A549 (cell line): Measurements from ENCODE around the gene GJA3. TPM values are rescaled to one million over a fixed set of nuclear protein-coding genes. Genes with fewer than 3 reads are reported as not detected.

ENCODE experiments used
- ATAC-seq, 2 experiments: fragments of 200-7000 bp in 1 of 2; fragments of >200 bp in 1 of 2; cut with Nextera tagmentation in 1 of 2; cut with Tn5 transposase in 1 of 2; 3 replicates each; pipeline versions ENCODE4 v1.8.0 to v1.9.1; 2018 to 2020; ENCODE audit warnings: mild to moderate bottlenecking in 1 of 2, moderate library complexity in 1 of 2
- CTCF ChIA-PET: fragments of 300-600 bp; sonication (Branson Sonifier 250); formaldehyde crosslinking; extraction: SDS; loops from one replicate; lab custom pipeline; 2021; ENCODE audit warnings: antibody characterized with exemption, inconsistent platforms; lab: Yijun Ruan, JAX
- POLR2A ChIA-PET: fragments of 350-600 bp; formaldehyde crosslinking; extraction: SDS; loops from one replicate; lab custom pipeline; 2021; ENCODE audit warnings: antibody characterized with exemption, inconsistent platforms; lab: Yijun Ruan, JAX
- DNase-seq, 2 experiments: peaks; one replicate each; pipeline versions ENCODE4 v3.0.0 to v3.0.0-alpha.2; 2011 to 2016; ENCODE audit warnings: low read depth in 1 of 2, low spot score in 1 of 2
- FAIRE-seq: peaks from 2 replicates; lab custom pipeline; 2011; peaks lifted over from hg19 to GRCh38; lab: Jason Lieb, UNC
- H3K27ac ChIP-seq, 2 experiments: fragments of >200 bp; sonication (Bioruptor Twin); formaldehyde crosslinking; 3 replicates each; pipeline ENCODE4 v1.5.1; 2016 to 2017
- H3K4me1 ChIP-seq: fragments of >200 bp; sonication (Bioruptor Twin); formaldehyde crosslinking; 3 replicates; pipeline ENCODE4 v1.6.1; 2016
- H3K4me2 ChIP-seq: fragments of >200 bp; sonication (Bioruptor Twin); formaldehyde crosslinking; 3 replicates; pipeline ENCODE4 v1.6.1; 2016
- H3K4me3 ChIP-seq: fragments of >200 bp; sonication (Bioruptor Twin); formaldehyde crosslinking; 3 replicates; pipeline ENCODE4 v1.5.1; 2016
- H3K9me3 ChIP-seq: fragments of >200 bp; sonication (Bioruptor Twin); formaldehyde crosslinking; 3 replicates; pipeline ENCODE4 v1.6.1; 2016
- CEBPB ChIP-seq, 2 experiments: fragments of >200 bp in 1 of 2; sonication (Bioruptor Twin) in 1 of 2; formaldehyde crosslinking in 1 of 2; IDR thresholded peaks; 2 replicates each; pipeline ENCODE4 v1.6.1; 2012 to 2016
- CHD4 ChIP-seq: fragments of 200-600 bp; sonication (generic); IDR thresholded peaks from 2 replicates; pipeline ENCODE4 v1.6.1; 2016; ENCODE audit warnings: antibody characterized with exemption, mild to moderate bottlenecking, borderline replicate concordance
- E2F6 ChIP-seq: IDR thresholded peaks from 2 replicates; pipeline ENCODE4 v1.6.1; 2012; ENCODE audit warnings: low read depth, borderline replicate concordance
- HEYL ChIP-seq: fragments of 250-450 bp; sonication (Bioruptor Pico); IDR thresholded peaks from 2 replicates; pipeline ENCODE4 v1.8.0; 2021; ENCODE audit warnings: mild to moderate bottlenecking, moderate library complexity
- HMGXB4 ChIP-seq: fragments of 250-450 bp; sonication (Bioruptor Pico); IDR thresholded peaks from 2 replicates; pipeline ENCODE4 v1.5.0; 2021; ENCODE audit warnings: mild to moderate bottlenecking, moderate library complexity, borderline replicate concordance
- HOXB5 ChIP-seq: fragments of 250-450 bp; sonication (Bioruptor Pico); IDR thresholded peaks from 2 replicates; pipeline ENCODE4 v1.5.0; 2020; ENCODE audit warnings: mild to moderate bottlenecking, moderate library complexity
- JUN ChIP-seq, 2 experiments: fragments of >200 bp; sonication (Bioruptor Twin); formaldehyde crosslinking; IDR thresholded peaks; 2 replicates in 1 of 2; 3 replicates in 1 of 2; pipeline ENCODE4 v1.6.1; 2016 to 2017
- KDM5A ChIP-seq: fragments of 200-600 bp; sonication (generic); IDR thresholded peaks from 2 replicates; pipeline ENCODE4 v1.6.1; 2016; ENCODE audit warnings: antibody characterized with exemption, mild to moderate bottlenecking
- MAZ ChIP-seq: fragments of 150-350 bp; IDR thresholded peaks from 2 replicates; pipeline ENCODE4 v1.6.1; 2014; ENCODE audit warnings: antibody characterized with exemption, low read depth, low read length, borderline replicate concordance
- NPAS2 ChIP-seq: fragments of 250-450 bp; sonication (Bioruptor Pico); IDR thresholded peaks from 2 replicates; pipeline ENCODE4 v1.8.0; 2022; ENCODE audit warnings: mild to moderate bottlenecking, moderate library complexity, borderline replicate concordance
- NR3C1 ChIP-seq: fragments of >200 bp; sonication (Bioruptor Twin); formaldehyde crosslinking; IDR thresholded peaks from 3 replicates; pipeline ENCODE4 v1.6.1; 2017
- PBX3 ChIP-seq: IDR thresholded peaks from 2 replicates; pipeline ENCODE4 v1.6.1; 2012
- PHF8 ChIP-seq: fragments of 200-600 bp; sonication (generic); IDR thresholded peaks from 2 replicates; pipeline ENCODE4 v1.6.1; 2016; ENCODE audit warnings: low read depth, mild to moderate bottlenecking, antibody characterized with exemption, moderate library complexity, borderline replicate concordance
- POLR2AphosphoS2 ChIP-seq: conservative IDR thresholded peaks from 2 replicates; pipeline ENCODE4 v1.6.1; 2012; ENCODE audit warnings: low read length, improper control_type of control experiment, inconsistent platforms
- RCOR1 ChIP-seq: fragments of 150-350 bp; IDR thresholded peaks from 2 replicates; pipeline ENCODE4 v1.6.1; 2014; ENCODE audit warnings: antibody characterized with exemption, low read length, low read depth
- RNF2 ChIP-seq: fragments of 200-600 bp; sonication (generic); IDR thresholded peaks from 2 replicates; pipeline ENCODE4 v1.6.1; 2016; ENCODE audit warnings: low read depth, mild to moderate bottlenecking, antibody characterized with exemption, moderate library complexity, borderline replicate concordance
- TP53 ChIP-seq: fragments of 250-450 bp; sonication (Bioruptor Pico); IDR thresholded peaks from 2 replicates; pipeline ENCODE4 v1.5.0; 2021; ENCODE audit warnings: mild to moderate bottlenecking, moderate library complexity
- ZFP36 ChIP-seq: fragments of 450-650 bp; IDR thresholded peaks from 2 replicates; pipeline ENCODE4 v1.6.1; 2014; ENCODE audit warnings: borderline replicate concordance; ENCODE audit not compliant: partially characterized antibody
- WGBS: methylation state at CpG from one replicate; pipeline ENCODE4 v1.1.6; 2017; ENCODE audit errors: missing lambda C conversion rate; 5-methylcytosine and 5-hydroxymethylcytosine counted together
- polyA minus RNA-seq: library from RNA; depleted of rRNA, polyadenylated mRNA; stranded (reverse); fragments of >200 nt; gene quantifications from 2 replicates; pipeline ENCODE4 v1.2.3, GENCODE V29; 2011; rRNA and poly(A)+ RNA removed
- polyA plus RNA-seq, 4 experiments: library from polyadenylated mRNA; depleted of rRNA in 3 of 4; stranded (reverse); fragments of >200 nt; fragmentation: RNase III in 1 of 4; extraction: RNeasy Plus Mini Kit Qiagen cat#74134 plus additional on column Dnase treatment in 1 of 4; gene quantifications; 2 replicates in 3 of 4; 3 replicates in 1 of 4; pipeline ENCODE4 v1.2.3, GENCODE V29; 2011 to 2017
- TF ChIP-seq, protein P1 (sequence below): IDR thresholded peaks from 2 replicates; pipeline ENCODE4 v1.6.1; 2012
- TF ChIP-seq, protein P2 (sequence below): fragments of >200 bp; sonication (Bioruptor Twin); formaldehyde crosslinking; IDR thresholded peaks from 3 replicates; pipeline ENCODE4 v1.5.1; 2016
- TF ChIP-seq, protein P3 (sequence below): fragments of >200 bp; sonication (Bioruptor Twin); formaldehyde crosslinking; IDR thresholded peaks from 2 replicates; pipeline ENCODE4 v1.6.1; 2016

GJA3 gene
- polyA plus RNA-seq (2011; rRNA removed) (0.06 and 0.08 TPM in 2 replicates), polyA plus RNA-seq (2017; fragmentation: RNase III; extraction: RNeasy Plus Mini Kit Qiagen cat#74134 plus additional on column Dnase treatment) (0.17 to 0.20 TPM (median 0.19 TPM) in 3 replicates), polyA minus RNA-seq (0.04 and 0.05 TPM in 2 replicates)
- polyA plus RNA-seq (2012; cell fraction: cytosol; rRNA removed) = 0.05 TPM in 2 replicates
- polyA plus RNA-seq (2012; cell fraction: nucleus; rRNA removed) = 0.02 and 0.08 TPM in 2 replicates

- peak; percentile 77 to 80 for ATAC-seq
- 1% methylated on average over 23 of the region's 93 CpGs for WGBS
- peak; percentile 13 to 29 for DNase-seq
- Histone ChIP-seq H3K27ac (peak within 1 kb of the TSS in 1 of 2 experiments; percentile 42; a peak in 1 of 6 replicates), H3K4me3 (peak within 1 kb of the TSS; percentile 47), H3K4me1 (peaks cover 7% of the 10 kb centered on the region; the same call in 1 of the 3 replicates), H3K4me2 (peak within 1 kb of the TSS; percentile 95), H3K9me3 (no peaks in the 10 kb centered on the region)
- FAIRE-seq = no peak
- ChIA-PET POLR2A (interaction anchor here (1.0 kb wide), 1 partner anchor 201 kb away, joined by 3 read pairs; no protein-coding TSS in a partner anchor), CTCF (interaction anchor here (0.7 to 4.2 kb wide), 3 partner anchors 19 to 105 kb away, joined by 3 to 19 read pairs (median 3); no protein-coding TSS in a partner anchor)
- TF ChIP-seq E2F6 = no peak
- TF ChIP-seq TP53 (CRISPR knock-in tag) = no peak
- TF ChIP-seq CHD4 = no peak
- TF ChIP-seq HEYL (CRISPR knock-in tag) = no peak
- no peak for TF ChIP-seq HMGXB4 (CRISPR knock-in tag)
- TF ChIP-seq, protein P1, sequence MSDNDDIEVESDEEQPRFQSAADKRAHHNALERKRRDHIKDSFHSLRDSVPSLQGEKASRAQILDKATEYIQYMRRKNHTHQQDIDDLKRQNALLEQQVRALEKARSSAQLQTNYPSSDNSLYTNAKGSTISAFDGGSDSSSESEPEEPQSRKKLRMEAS = 0 out of 2 replicates have a peak, but pooled peaks have one; percentile 17
- no peak for TF ChIP-seq PBX3
- TF ChIP-seq NPAS2 (CRISPR knock-in tag) = no peak
- no peak for TF ChIP-seq CEBPB (IDR thresholded peaks at IDR 0.05)
- 0 out of 2 replicates have a peak, but pooled peaks have one; percentile 34 for TF ChIP-seq RNF2
Measured at GRCh38 chr13:20160306-20161274, at the start of gene GJA3. GJA3 (minus strand) TSS chr13:20161052; CDS start chr13:20143288, 17,764 bp downstream.

- no peak overlapping the region for H3K4me3 ChIP-seq
- FAIRE-seq (no peak), ATAC-seq (no peak), DNase-seq (no peak)
- ChIA-PET POLR2A (no interaction called here), CTCF (interaction anchor here (1.7 kb wide), 1 partner anchor 18 kb away, joined by 3 read pairs; no protein-coding TSS in a partner anchor)
- no peak for TF ChIP-seq JUN (IDR thresholded peaks at IDR 0.05)
- no peak for TF ChIP-seq ZFP36
- no peak for TF ChIP-seq POLR2AphosphoS2
- TF ChIP-seq HOXB5 (CRISPR knock-in tag) = no peak
- no peak for TF ChIP-seq NR3C1
- TF ChIP-seq PHF8 = no peak
- no peak for TF ChIP-seq MAZ
- TF ChIP-seq, protein P2, sequence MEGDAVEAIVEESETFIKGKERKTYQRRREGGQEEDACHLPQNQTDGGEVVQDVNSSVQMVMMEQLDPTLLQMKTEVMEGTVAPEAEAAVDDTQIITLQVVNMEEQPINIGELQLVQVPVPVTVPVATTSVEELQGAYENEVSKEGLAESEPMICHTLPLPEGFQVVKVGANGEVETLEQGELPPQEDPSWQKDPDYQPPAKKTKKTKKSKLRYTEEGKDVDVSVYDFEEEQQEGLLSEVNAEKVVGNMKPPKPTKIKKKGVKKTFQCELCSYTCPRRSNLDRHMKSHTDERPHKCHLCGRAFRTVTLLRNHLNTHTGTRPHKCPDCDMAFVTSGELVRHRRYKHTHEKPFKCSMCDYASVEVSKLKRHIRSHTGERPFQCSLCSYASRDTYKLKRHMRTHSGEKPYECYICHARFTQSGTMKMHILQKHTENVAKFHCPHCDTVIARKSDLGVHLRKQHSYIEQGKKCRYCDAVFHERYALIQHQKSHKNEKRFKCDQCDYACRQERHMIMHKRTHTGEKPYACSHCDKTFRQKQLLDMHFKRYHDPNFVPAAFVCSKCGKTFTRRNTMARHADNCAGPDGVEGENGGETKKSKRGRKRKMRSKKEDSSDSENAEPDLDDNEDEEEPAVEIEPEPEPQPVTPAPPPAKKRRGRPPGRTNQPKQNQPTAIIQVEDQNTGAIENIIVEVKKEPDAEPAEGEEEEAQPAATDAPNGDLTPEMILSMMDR = no peak
- TF ChIP-seq RNF2 = no peak
- TF ChIP-seq, protein P3, sequence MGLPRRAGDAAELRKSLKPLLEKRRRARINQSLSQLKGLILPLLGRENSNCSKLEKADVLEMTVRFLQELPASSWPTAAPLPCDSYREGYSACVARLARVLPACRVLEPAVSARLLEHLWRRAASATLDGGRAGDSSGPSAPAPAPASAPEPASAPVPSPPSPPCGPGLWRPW = no peak
- no peak for TF ChIP-seq KDM5A
- TF ChIP-seq PBX3 = no peak
- TF ChIP-seq RCOR1 = no peak
- WGBS = 82% methylated on average over 1 of the region's 1 CpG
- H3K4me1 ChIP-seq = no peaks in the 10 kb centered on the region
- no peak overlapping the region for H3K27ac ChIP-seq
- H3K4me2 ChIP-seq = no peak overlapping the region
- H3K9me3 ChIP-seq = no peaks in the 10 kb centered on the region
Measured at GRCh38 chr13:20209948-20210347, 49.1 kb upstream of the GJA3 start.
